Neural cell (in vitro differentiated cells): ENCODE measurements around the gene CREBRF.

Source experiments
- CTCF ChIP-seq: fragments of 450-650 bp; IDR thresholded peaks from 2 replicates; pipeline ENCODE4 v1.5.1; 2014; ENCODE audit warnings: antibody characterized with exemption, mild to moderate bottlenecking, moderate library complexity; ENCODE audit not compliant: poor library complexity, severe bottlenecking
- EZH2 ChIP-seq: fragments of 200-600, 300-800 bp; shearing (Covaris generic), sonication (generic); IDR thresholded peaks from 2 replicates; pipeline ENCODE4 v1.6.1; 2014; ENCODE audit warnings: antibody characterized with exemption, low read length, borderline replicate concordance, mild to moderate bottlenecking; ENCODE audit not compliant: insufficient read depth, poor library complexity, severe bottlenecking
- POLR2AphosphoS5 ChIP-seq: IDR thresholded peaks from 2 replicates; pipeline ENCODE4 v1.6.1; 2012
- RAD21 ChIP-seq: fragments of 450-650 bp; conservative IDR thresholded peaks from 2 replicates; pipeline ENCODE4 v1.6.1; 2014; ENCODE audit warnings: antibody characterized with exemption, mild to moderate bottlenecking, moderate library complexity
- SMC3 ChIP-seq: fragments of 450-650 bp; conservative IDR thresholded peaks from 2 replicates; pipeline ENCODE4 v1.6.1; 2014; ENCODE audit warnings: antibody characterized with exemption, mild to moderate bottlenecking, moderate library complexity; ENCODE audit not compliant: poor library complexity

- no peak for TF ChIP-seq CTCF
- TF ChIP-seq SMC3: no peak
- TF ChIP-seq EZH2: no peak
- TF ChIP-seq RAD21: no peak
- TF ChIP-seq POLR2AphosphoS5: no peak
Observed at GRCh38 chr5:173175523-173175922, 119.4 kb downstream of the CREBRF start.
